Smooth muscle cell (in vitro differentiated cells): ENCODE measurements around the gene MAP7. TPM values are rescaled to one million over a fixed set of nuclear protein-coding genes. Genes with fewer than 3 reads are reported as not detected.
A peak's percentile ranks its signal among the peaks of the same experiment; 100 is the strongest.

Experiments
- DNase-seq: peaks from one replicate; lab custom pipeline; 2025; ENCODE audit not compliant: unreplicated experiment; lab: John Stamatoyannopoulos, UW
- H2AFZ ChIP-seq: fragments of 200-600 bp; sonication (generic); 2 replicates; pipeline ENCODE4 v1.6.0; 2016; ENCODE audit warnings: antibody characterized with exemption, low read depth, mild to moderate bottlenecking
- H3F3A ChIP-seq: fragments of 200-600 bp; sonication (generic); 2 replicates; pipeline ENCODE4 v1.6.0; 2017; ENCODE audit warnings: antibody characterized with exemption, low read depth
- H3K27ac ChIP-seq: fragments of 200-600 bp; sonication (generic); 2 replicates; pipeline ENCODE4 v1.5.1; 2016; ENCODE audit warnings: low read depth, mild to moderate bottlenecking
- H3K27me3 ChIP-seq: fragments of 200-600 bp; sonication (generic); 2 replicates; pipeline ENCODE4 v1.6.1; 2016; ENCODE audit warnings: low read depth, mild to moderate bottlenecking
- H3K36me3 ChIP-seq: fragments of 200-600 bp; sonication (generic); 2 replicates; pipeline ENCODE4 v1.5.1; 2016; ENCODE audit warnings: low read depth
- H3K4me1 ChIP-seq: fragments of 200-600 bp; sonication (generic); 2 replicates; pipeline ENCODE4 v1.5.1; 2016; ENCODE audit warnings: low read depth
- H3K4me2 ChIP-seq: fragments of 200-600 bp; sonication (generic); 2 replicates; pipeline ENCODE4 v1.6.0; 2016; ENCODE audit warnings: mild to moderate bottlenecking
- H3K4me3 ChIP-seq: fragments of 200-600 bp; sonication (generic); 2 replicates; pipeline ENCODE4 v1.5.1; 2016; ENCODE audit warnings: mild to moderate bottlenecking
- H3K79me2 ChIP-seq: fragments of 200-600 bp; sonication (generic); 2 replicates; pipeline ENCODE4 v1.6.0; 2016; ENCODE audit warnings: low read depth, mild to moderate bottlenecking
- H3K9ac ChIP-seq: fragments of 200-600 bp; sonication (generic); 2 replicates; pipeline ENCODE4 v1.6.0; 2016; ENCODE audit warnings: low read depth
- H3K9me3 ChIP-seq: fragments of 200-600 bp; sonication (generic); replicated peaks from 2 replicates; pipeline ENCODE4 v1.5.1; 2016; ENCODE audit warnings: low read depth
- H4K20me1 ChIP-seq: fragments of 200-600 bp; sonication (generic); 2 replicates; pipeline ENCODE4 v1.6.0; 2016; ENCODE audit warnings: low read depth
- WGBS: methylation state at CpG from one replicate; pipeline ENCODE4 v1.1.7; 2016; ENCODE audit warnings: low lambda C conversion rate; 5-methylcytosine and 5-hydroxymethylcytosine counted together
- polyA plus RNA-seq: library from polyadenylated mRNA; unstranded; fragments of >200 nt; fragmentation: Nextera tagmentation; extraction: Ambion mirVana; gene quantifications from 2 replicates; pipeline ENCODE4 v1.2.1, GENCODE V29; 2016
- total RNA-seq: library from RNA; depleted of rRNA; stranded (reverse); fragments of >200 nt; gene quantifications from 2 replicates; pipeline ENCODE4 v1.2.3, GENCODE V29; 2014
- TF ChIP-seq, protein P1 (sequence below): fragments of 200-600 bp; sonication (generic); IDR thresholded peaks from 2 replicates; pipeline ENCODE4 v1.5.1; 2017; ENCODE audit warnings: borderline replicate concordance, mild to moderate bottlenecking, antibody characterized with exemption; ENCODE audit not compliant: insufficient read depth, poor library complexity, severe bottlenecking

The MAP7 gene
- total and polyA plus RNA-seq, 2 experiments from 2014 or later, result 1.6 to 8.2 TPM

DNA sequence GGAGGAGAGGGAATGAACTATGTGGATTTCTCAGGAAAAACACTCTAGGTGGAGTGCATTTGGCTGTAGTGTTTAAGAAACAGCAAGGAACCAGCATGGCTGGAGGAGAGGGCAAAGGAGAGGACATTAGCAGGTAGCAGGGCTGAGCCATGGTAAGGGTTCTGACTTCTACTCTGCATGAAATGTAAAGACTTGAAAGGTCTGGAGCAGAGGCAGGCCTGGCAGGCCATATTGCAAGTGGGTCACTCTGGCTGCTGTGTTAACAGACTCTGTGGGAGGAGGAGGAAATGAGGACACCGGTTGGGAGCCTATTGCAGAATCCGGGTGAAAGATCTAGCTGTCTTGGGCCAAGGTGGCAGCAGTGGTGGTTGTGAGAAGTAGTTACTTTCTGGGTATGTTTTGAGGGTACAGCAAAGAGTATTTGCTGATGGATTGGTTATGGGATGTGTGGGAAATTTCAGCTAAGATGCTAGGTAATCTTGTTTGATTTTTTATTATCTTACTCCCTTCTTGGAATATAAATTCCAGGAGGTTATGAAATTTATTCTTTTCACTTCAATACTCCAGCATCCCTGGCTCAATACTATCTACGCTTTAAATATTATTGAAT is 144.7 kb downstream of the MAP7 start:
- Histone ChIP-seq H3K9me3 (no peaks in the 10 kb centered on the region), H3F3A (peaks cover 14% of the 10 kb centered on the region), H3K27me3 (no peaks in the 10 kb centered on the region), H3K4me2 (no peak overlapping the region), H3K36me3 (no peaks in the 10 kb centered on the region), H3K79me2 (no peaks in the 10 kb centered on the region), H3K4me1 (no peaks in the 10 kb centered on the region), H4K20me1 (no peaks in the 10 kb centered on the region), H3K9ac (no peak overlapping the region), H3K4me3 (no peak overlapping the region), H3K27ac (no peak overlapping the region), H2AFZ (no peak overlapping the region)
- TF ChIP-seq, protein P1, sequence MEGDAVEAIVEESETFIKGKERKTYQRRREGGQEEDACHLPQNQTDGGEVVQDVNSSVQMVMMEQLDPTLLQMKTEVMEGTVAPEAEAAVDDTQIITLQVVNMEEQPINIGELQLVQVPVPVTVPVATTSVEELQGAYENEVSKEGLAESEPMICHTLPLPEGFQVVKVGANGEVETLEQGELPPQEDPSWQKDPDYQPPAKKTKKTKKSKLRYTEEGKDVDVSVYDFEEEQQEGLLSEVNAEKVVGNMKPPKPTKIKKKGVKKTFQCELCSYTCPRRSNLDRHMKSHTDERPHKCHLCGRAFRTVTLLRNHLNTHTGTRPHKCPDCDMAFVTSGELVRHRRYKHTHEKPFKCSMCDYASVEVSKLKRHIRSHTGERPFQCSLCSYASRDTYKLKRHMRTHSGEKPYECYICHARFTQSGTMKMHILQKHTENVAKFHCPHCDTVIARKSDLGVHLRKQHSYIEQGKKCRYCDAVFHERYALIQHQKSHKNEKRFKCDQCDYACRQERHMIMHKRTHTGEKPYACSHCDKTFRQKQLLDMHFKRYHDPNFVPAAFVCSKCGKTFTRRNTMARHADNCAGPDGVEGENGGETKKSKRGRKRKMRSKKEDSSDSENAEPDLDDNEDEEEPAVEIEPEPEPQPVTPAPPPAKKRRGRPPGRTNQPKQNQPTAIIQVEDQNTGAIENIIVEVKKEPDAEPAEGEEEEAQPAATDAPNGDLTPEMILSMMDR, result no peak
- WGBS, result 65% methylated on average over 3 of the region's 3 CpGs
- no peak for DNase-seq

DNA sequence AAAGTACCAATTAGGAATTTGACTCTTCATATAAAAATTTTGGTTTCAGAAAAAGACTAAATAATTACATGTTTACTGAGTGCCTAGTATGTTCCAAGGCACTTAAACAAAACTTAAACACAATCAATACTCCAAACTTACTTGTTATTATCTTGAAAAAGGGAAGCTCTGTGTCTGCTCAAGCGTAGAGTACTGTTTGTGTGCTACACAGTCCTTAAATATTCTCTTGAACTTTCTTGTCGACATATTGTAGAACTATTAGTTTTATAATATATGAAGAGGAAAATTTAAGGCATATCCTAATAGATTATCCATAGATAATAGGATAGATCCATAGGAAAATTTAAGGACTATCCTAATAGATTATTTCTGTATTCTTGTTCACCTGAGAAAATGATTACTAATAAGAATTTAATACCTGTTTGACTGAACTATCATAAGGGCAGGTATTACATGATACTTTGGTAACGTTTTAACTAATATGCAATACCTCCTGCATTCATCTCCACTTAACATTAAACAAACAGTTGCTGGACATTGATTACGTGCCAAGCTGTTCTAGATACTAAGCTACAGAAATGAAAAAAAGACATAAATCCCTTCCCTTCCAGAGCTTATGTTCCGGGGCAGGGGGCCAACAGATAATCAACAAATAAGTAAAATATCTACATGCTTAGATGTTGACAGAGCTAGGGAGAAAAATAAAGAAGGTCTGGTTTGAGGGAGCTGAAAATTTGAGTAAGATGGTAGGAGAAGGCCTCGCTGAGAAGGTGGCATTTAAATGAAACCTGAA is 145.4 kb downstream of the MAP7 start:
- Histone ChIP-seq H3K27me3 (no peaks in the 10 kb centered on the region), H2AFZ (no peak overlapping the region), H3K27ac (peak overlapping the region; percentile 97), H3K9me3 (no peaks in the 10 kb centered on the region), H3K36me3 (no peaks in the 10 kb centered on the region), H3K4me2 (peak overlapping the region; percentile 35), H3K4me3 (no peak overlapping the region), H3K9ac (no peak overlapping the region), H3K4me1 (no peaks in the 10 kb centered on the region), H3F3A (peaks cover 14% of the 10 kb centered on the region), H3K79me2 (no peaks in the 10 kb centered on the region), H4K20me1 (no peaks in the 10 kb centered on the region)
- TF ChIP-seq, protein P1, result no peak
- DNase-seq, result no peak
- 92% methylated on average over 6 of the region's 6 CpGs for WGBS

GRCh38 chr6:136404007-136404406 is 146.2 kb downstream of the MAP7 start:
- no peak for DNase-seq
- Histone ChIP-seq H3K27ac (peak overlapping the region; percentile 97), H3K4me2 (peak overlapping the region; percentile 35), H4K20me1 (no peaks in the 10 kb centered on the region), H3K79me2 (no peaks in the 10 kb centered on the region), H3K27me3 (no peaks in the 10 kb centered on the region), H3K4me1 (no peaks in the 10 kb centered on the region), H3K9me3 (no peaks in the 10 kb centered on the region), H3K36me3 (no peaks in the 10 kb centered on the region), H2AFZ (no peak overlapping the region), H3K9ac (peak overlapping the region; percentile 43), H3F3A (peaks cover 14% of the 10 kb centered on the region), H3K4me3 (no peak overlapping the region)
- 54% methylated on average over 3 of the region's 3 CpGs for WGBS
- TF ChIP-seq, protein P1, result no peak
